GM20000 (cell line): ENCODE measurements around the gene BHMT.
"Not testable (repeated sequence)": the region's sequence is repeated elsewhere in the genome, so short reads cannot be mapped to it uniquely, and the experiment has no call there.

ENCODE experiments used
- DNase-seq: peaks from one replicate; pipeline ENCODE4 v3.0.0; 2012; ENCODE audit warnings: low spot score
- TF ChIP-seq, protein P1 (sequence below): IDR thresholded peaks from 2 replicates; pipeline ENCODE4 v1.5.1; 2012; ENCODE audit warnings: mild to moderate bottlenecking, control low read depth; ENCODE audit errors: extremely low read depth, missing control alignments

Gene BHMT

DNA sequence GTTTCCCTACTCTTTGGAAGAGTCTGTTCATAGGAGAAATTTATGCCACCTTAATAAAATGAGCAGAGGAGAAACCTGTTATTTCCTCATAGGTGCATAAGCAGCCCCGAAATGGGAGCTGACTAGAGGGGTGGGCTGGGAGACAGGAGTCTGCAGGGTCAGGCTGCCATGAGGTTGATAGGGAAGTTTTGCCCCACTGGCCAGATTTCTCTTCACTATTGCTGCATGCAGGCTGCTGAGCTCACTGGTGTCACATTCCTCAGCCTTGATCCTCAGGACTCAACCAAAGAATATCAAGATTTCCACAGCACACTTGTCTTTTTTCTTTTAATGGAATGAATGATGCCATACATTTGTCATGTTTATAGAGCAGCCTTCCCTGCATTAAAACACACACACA, 60.7 kb downstream of the BHMT start:
- TF ChIP-seq, protein P1, sequence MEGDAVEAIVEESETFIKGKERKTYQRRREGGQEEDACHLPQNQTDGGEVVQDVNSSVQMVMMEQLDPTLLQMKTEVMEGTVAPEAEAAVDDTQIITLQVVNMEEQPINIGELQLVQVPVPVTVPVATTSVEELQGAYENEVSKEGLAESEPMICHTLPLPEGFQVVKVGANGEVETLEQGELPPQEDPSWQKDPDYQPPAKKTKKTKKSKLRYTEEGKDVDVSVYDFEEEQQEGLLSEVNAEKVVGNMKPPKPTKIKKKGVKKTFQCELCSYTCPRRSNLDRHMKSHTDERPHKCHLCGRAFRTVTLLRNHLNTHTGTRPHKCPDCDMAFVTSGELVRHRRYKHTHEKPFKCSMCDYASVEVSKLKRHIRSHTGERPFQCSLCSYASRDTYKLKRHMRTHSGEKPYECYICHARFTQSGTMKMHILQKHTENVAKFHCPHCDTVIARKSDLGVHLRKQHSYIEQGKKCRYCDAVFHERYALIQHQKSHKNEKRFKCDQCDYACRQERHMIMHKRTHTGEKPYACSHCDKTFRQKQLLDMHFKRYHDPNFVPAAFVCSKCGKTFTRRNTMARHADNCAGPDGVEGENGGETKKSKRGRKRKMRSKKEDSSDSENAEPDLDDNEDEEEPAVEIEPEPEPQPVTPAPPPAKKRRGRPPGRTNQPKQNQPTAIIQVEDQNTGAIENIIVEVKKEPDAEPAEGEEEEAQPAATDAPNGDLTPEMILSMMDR = no peak
- DNase-seq = no peak

- no peak for DNase-seq
- TF ChIP-seq, protein P1 = no peak
These were observed 62.0 kb downstream of the BHMT start for GRCh38 chr5:79173626-79174025.

- not testable (repeated sequence) for DNase-seq
These were observed 68.8 kb downstream of the BHMT start for GRCh38 chr5:79180449-79180848.

DNA sequence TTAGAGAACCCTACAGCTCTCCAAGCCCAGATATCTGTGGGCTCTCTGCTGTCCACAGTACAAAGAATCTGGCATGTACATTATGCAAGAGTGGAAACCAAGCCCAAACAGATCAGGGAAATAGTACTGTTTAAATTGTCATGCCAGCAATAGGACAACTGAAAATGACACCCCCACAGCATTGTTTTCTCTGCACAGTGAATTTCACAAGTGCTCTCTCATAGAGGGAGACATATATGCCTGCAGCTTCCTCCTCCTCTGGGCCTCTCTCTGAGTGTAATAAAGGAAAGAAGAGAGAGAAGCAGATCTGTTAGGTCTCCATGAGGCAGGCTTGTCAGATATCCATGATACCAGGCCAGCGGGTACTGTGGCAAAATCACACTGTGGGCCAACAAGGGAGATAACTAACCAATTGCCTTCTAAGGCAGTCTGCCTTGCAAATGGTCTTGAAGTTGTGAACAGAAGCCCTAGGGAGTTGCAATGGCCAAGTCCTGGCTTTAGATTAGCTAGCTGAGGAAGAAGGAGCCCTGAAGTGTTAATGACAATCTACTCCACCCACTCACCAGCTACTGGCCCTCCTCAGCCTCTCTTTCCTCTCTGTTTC, 69.9 kb downstream of the BHMT start:
- DNase-seq = no peak

More for the DNA sequence above, 69.9 kb downstream of the BHMT start:
- TF ChIP-seq, protein P1 = no peak
